ENCODE results near the gene CDH23. TPM values are rescaled to one million over a fixed set of nuclear protein-coding genes. Genes with fewer than 3 reads are reported as not detected.

The CDH23 gene
- total RNA-seq, 1 donor from 2014 or later, result not detected

- Mint-ChIP-seq H3K4me1 (ENCODE audit: low read depth) (no peaks in the 10 kb centered on the region), H3K27me3 (ENCODE audit: low read depth) (peaks cover 57% of the 10 kb centered on the region), H3K27ac (ENCODE audit: unreplicated experiment) (no peak overlapping the region), H3K9me3 (ENCODE audit: low read depth) (no peaks in the 10 kb centered on the region), H3K4me3 (ENCODE audit: unreplicated experiment) (no peak overlapping the region), H3K36me3 (ENCODE audit: low read depth) (no peaks in the 10 kb centered on the region)
- no peak for DNase-seq (ENCODE audit: low spot score)
- TF ChIP-seq, protein P1, sequence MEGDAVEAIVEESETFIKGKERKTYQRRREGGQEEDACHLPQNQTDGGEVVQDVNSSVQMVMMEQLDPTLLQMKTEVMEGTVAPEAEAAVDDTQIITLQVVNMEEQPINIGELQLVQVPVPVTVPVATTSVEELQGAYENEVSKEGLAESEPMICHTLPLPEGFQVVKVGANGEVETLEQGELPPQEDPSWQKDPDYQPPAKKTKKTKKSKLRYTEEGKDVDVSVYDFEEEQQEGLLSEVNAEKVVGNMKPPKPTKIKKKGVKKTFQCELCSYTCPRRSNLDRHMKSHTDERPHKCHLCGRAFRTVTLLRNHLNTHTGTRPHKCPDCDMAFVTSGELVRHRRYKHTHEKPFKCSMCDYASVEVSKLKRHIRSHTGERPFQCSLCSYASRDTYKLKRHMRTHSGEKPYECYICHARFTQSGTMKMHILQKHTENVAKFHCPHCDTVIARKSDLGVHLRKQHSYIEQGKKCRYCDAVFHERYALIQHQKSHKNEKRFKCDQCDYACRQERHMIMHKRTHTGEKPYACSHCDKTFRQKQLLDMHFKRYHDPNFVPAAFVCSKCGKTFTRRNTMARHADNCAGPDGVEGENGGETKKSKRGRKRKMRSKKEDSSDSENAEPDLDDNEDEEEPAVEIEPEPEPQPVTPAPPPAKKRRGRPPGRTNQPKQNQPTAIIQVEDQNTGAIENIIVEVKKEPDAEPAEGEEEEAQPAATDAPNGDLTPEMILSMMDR (IDR thresholded peaks at IDR 0.05), result no peak
These were observed 98.3 kb downstream of the CDH23 start for GRCh38 chr10:71494980-71495381.

GRCh38 chr10:71496927-71497762, 100.4 kb downstream of the CDH23 start:
- TF ChIP-seq, protein P1 (IDR thresholded peaks at IDR 0.05), result no peak
- Mint-ChIP-seq H3K36me3 (ENCODE audit: low read depth) (no peaks in the 10 kb centered on the region), H3K27me3 (ENCODE audit: low read depth) (peaks cover 54% of the 10 kb centered on the region), H3K9me3 (ENCODE audit: low read depth) (no peaks in the 10 kb centered on the region), H3K27ac (ENCODE audit: unreplicated experiment) (no peak overlapping the region), H3K4me3 (ENCODE audit: unreplicated experiment) (no peak overlapping the region), H3K4me1 (ENCODE audit: low read depth) (no peaks in the 10 kb centered on the region)
- no peak for DNase-seq (ENCODE audit: low spot score)

GRCh38 chr10:71497763-71498326, 101.1 kb downstream of the CDH23 start:
- no peak overlapping the region for H3K27ac Mint-ChIP-seq (ENCODE audit: unreplicated experiment)
- no peaks in the 10 kb centered on the region for H3K36me3 Mint-ChIP-seq (ENCODE audit: low read depth)
- H3K4me1 Mint-ChIP-seq (ENCODE audit: low read depth), result no peaks in the 10 kb centered on the region
- TF ChIP-seq, protein P1 (IDR thresholded peaks at IDR 0.05), result no peak
- H3K4me3 Mint-ChIP-seq (ENCODE audit: unreplicated experiment), result no peak overlapping the region
- H3K9me3 Mint-ChIP-seq (ENCODE audit: low read depth), result no peaks in the 10 kb centered on the region
- peaks cover 54% of the 10 kb centered on the region for H3K27me3 Mint-ChIP-seq (ENCODE audit: low read depth)
- no peak for DNase-seq (ENCODE audit: low spot score)

GRCh38 chr10:71501402-71501801, 104.7 kb downstream of the CDH23 start:
- Mint-ChIP-seq H3K36me3 (ENCODE audit: low read depth) (no peaks in the 10 kb centered on the region), H3K9me3 (ENCODE audit: low read depth) (no peaks in the 10 kb centered on the region), H3K4me3 (ENCODE audit: unreplicated experiment) (no peak overlapping the region), H3K27ac (ENCODE audit: unreplicated experiment) (no peak overlapping the region), H3K4me1 (ENCODE audit: low read depth) (no peaks in the 10 kb centered on the region), H3K27me3 (ENCODE audit: low read depth) (peaks cover 57% of the 10 kb centered on the region)
- TF ChIP-seq, protein P1 (IDR thresholded peaks at IDR 0.05), result no peak
- no peak for DNase-seq (ENCODE audit: low spot score)

GRCh38 chr10:71502190-71502589, 105.5 kb downstream of the CDH23 start:
- no peak for DNase-seq (ENCODE audit: low spot score)
- Mint-ChIP-seq H3K4me1 (ENCODE audit: low read depth) (no peaks in the 10 kb centered on the region), H3K27ac (ENCODE audit: unreplicated experiment) (no peak overlapping the region), H3K9me3 (ENCODE audit: low read depth) (no peaks in the 10 kb centered on the region), H3K4me3 (ENCODE audit: unreplicated experiment) (no peak overlapping the region), H3K27me3 (ENCODE audit: low read depth) (peaks cover 58% of the 10 kb centered on the region), H3K36me3 (ENCODE audit: low read depth) (no peaks in the 10 kb centered on the region)
- TF ChIP-seq, protein P1 (IDR thresholded peaks at IDR 0.05), result no peak
